Panc1 (cell line): ENCODE data around the gene MSRB3. TPM values are rescaled to one million over a fixed set of nuclear protein-coding genes. Genes with fewer than 3 reads are reported as not detected.
A peak's percentile ranks its signal among the peaks of the same experiment; 100 is the strongest.

ENCODE experiments used
- ATAC-seq: fragments of 200-7000 bp; cut with Tn5 transposase; 2 replicates; pipeline ENCODE4 v1.9.1; 2020; ENCODE audit warnings: mild to moderate bottlenecking, moderate library complexity
- BruUV-seq: library from RNA; stranded (reverse); fragments of 400-500 nt; replicated peaks from 2 replicates; lab custom pipeline; 2021; lab: Mats Ljungman, UMichigan
- CTCF ChIA-PET: fragments of 300-600 bp; sonication (Branson Sonifier 250); formaldehyde crosslinking; loops from one replicate; lab custom pipeline; 2022; ENCODE audit warnings: antibody characterized with exemption; lab: Charles Lee
- POLR2A ChIA-PET: fragments of 300-600 bp; sonication (Branson Sonifier 250); formaldehyde crosslinking; loops from one replicate; lab custom pipeline; 2022; ENCODE audit warnings: antibody characterized with exemption; lab: Charles Lee
- DNase-seq: peaks from one replicate; pipeline ENCODE4 v3.0.0-alpha.2; 2010; ENCODE audit warnings: low read depth, low spot score
- H3K27ac ChIP-seq: 2 replicates; pipeline ENCODE4 v1.5.1; 2011; ENCODE audit warnings: mild to moderate bottlenecking, low read length, inconsistent platforms
- H3K27me3 ChIP-seq: fragments of 200-500 bp; sonication (Bioruptor generic); 2 replicates; pipeline ENCODE4 v1.6.0; 2014; ENCODE audit warnings: low read length, inconsistent platforms; ENCODE audit not compliant: control insufficient read depth, insufficient read depth
- H3K36me3 ChIP-seq: fragments of 200-500 bp; sonication (Bioruptor generic); 2 replicates; pipeline ENCODE4 v1.5.1; 2014; ENCODE audit warnings: inconsistent platforms, mild to moderate bottlenecking, low read length, moderate library complexity; ENCODE audit not compliant: control insufficient read depth, insufficient read depth
- H3K4me1 ChIP-seq: 2 replicates; pipeline ENCODE4 v1.5.1; 2011; ENCODE audit warnings: inconsistent platforms, mild to moderate bottlenecking, low read length, moderate library complexity; ENCODE audit not compliant: control insufficient read depth, insufficient read depth
- H3K4me3 ChIP-seq, 2 experiments: 2 replicates each; pipeline ENCODE4 v1.5.1; 2011 to 2012; ENCODE audit warnings: low read depth in 2 of 2, low read length in 2 of 2, mild to moderate bottlenecking in 2 of 2, inconsistent platforms in 1 of 2, moderate library complexity in 1 of 2
- H3K9me3 ChIP-seq: fragments of 200-500 bp; sonication (Bioruptor generic); 2 replicates; pipeline ENCODE4 v1.5.1; 2014; ENCODE audit warnings: low read depth, mild to moderate bottlenecking, inconsistent platforms, low read length, moderate library complexity; ENCODE audit not compliant: control insufficient read depth, insufficient read depth
- POLR2AphosphoS5 ChIP-seq: IDR thresholded peaks from 2 replicates; pipeline ENCODE4 v1.6.1; 2012; ENCODE audit warnings: mild to moderate bottlenecking, low read depth, low read length, moderate library complexity
- SIN3A ChIP-seq: IDR thresholded peaks from 2 replicates; pipeline ENCODE4 v1.6.1; 2012; ENCODE audit warnings: low read depth, mild to moderate bottlenecking, low read length, moderate library complexity, borderline replicate concordance; ENCODE audit not compliant: insufficient read depth
- TCF7L2 ChIP-seq: IDR thresholded peaks from 2 replicates; pipeline ENCODE4 v1.6.1; 2011; ENCODE audit warnings: mild to moderate bottlenecking, low read depth, low read length, inconsistent platforms
- in situ Hi-C: cut with HindIII; loops from 2 replicates; pipeline ENCODE4 v1.10.0; 2016; ENCODE audit warnings: low sequenced_read_pairs, low pct_unique_long_range_greater_than_20kb
- intact Hi-C: fragments of 100-400 bp; cut with micrococcal nuclease; formaldehyde crosslinking; loops from one replicate; pipeline ENCODE4 v1.10.0; 2022; ENCODE audit not compliant: unreplicated experiment
- total RNA-seq: library from RNA; stranded (reverse); gene quantifications from one replicate; pipeline ENCODE4 v1.2.1, GENCODE V29; 2021; ENCODE audit not compliant: unreplicated experiment
- TF ChIP-seq, protein P1 (sequence below): fragments of 450-650 bp; IDR thresholded peaks from 2 replicates; pipeline ENCODE4 v1.5.1; 2017; ENCODE audit warnings: mild to moderate bottlenecking
- TF ChIP-seq, protein P2 (sequence below), 2 experiments: IDR thresholded peaks; 2 replicates each; pipeline ENCODE4 v1.6.1; 2011 to 2012; ENCODE audit warnings: low read depth in 2 of 2, control low read depth in 1 of 2, low read length in 1 of 2, mild to moderate bottlenecking in 1 of 2, moderate library complexity in 1 of 2; ENCODE audit not compliant: insufficient read depth in 1 of 2

The MSRB3 gene
- total RNA-seq, 1 experiment from 2014 or later = 89.7 TPM

DNA sequence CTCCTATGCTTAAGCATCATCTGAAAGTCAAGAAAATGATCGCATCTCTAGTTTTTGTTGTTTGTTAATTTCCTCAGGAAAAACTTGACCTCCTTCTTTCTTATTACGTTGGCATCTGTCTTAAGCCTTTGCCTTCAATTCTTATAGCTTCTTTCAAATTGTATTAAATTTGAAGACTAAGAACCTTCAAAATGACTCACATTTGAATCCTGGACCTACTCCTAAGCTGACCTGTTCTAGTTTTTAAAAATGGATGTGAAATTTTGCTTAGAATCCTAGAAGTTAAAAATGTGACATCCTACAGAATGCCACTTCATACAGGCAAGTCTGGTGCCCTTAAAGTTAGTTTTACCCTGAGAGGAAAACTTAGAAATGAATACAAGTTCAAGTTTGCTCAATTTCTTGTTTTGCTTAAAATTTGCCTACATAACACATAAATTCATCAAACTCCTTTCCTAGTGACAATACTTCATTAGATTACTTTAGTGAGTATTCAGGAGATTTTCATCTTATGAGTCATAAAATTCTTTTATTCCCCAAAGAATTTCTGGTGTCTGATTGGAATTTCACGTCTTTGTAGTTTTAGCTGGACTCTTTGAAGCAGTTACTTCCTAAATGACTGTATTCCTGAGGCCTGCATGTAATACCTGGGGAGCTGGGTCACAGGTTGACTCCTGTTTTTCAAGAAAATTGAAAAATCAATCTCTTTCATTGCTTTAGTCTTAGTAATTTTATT, 152.3 kb downstream of the MSRB3 start:
- Histone ChIP-seq H3K27ac (peak overlapping the region; percentile 72), H3K9me3 (no peaks in the 10 kb centered on the region), H3K4me3 (no peak overlapping the region), H3K4me1 (peaks cover 26% of the 10 kb centered on the region), H3K27me3 (no peaks in the 10 kb centered on the region), H3K36me3 (no peaks in the 10 kb centered on the region; the same call in 1 of the 2 replicates)
- TF ChIP-seq TCF7L2 = peak; percentile 80
- TF ChIP-seq, protein P1, sequence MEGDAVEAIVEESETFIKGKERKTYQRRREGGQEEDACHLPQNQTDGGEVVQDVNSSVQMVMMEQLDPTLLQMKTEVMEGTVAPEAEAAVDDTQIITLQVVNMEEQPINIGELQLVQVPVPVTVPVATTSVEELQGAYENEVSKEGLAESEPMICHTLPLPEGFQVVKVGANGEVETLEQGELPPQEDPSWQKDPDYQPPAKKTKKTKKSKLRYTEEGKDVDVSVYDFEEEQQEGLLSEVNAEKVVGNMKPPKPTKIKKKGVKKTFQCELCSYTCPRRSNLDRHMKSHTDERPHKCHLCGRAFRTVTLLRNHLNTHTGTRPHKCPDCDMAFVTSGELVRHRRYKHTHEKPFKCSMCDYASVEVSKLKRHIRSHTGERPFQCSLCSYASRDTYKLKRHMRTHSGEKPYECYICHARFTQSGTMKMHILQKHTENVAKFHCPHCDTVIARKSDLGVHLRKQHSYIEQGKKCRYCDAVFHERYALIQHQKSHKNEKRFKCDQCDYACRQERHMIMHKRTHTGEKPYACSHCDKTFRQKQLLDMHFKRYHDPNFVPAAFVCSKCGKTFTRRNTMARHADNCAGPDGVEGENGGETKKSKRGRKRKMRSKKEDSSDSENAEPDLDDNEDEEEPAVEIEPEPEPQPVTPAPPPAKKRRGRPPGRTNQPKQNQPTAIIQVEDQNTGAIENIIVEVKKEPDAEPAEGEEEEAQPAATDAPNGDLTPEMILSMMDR = no peak
- no peak for TF ChIP-seq SIN3A
- TF ChIP-seq, protein P2, sequence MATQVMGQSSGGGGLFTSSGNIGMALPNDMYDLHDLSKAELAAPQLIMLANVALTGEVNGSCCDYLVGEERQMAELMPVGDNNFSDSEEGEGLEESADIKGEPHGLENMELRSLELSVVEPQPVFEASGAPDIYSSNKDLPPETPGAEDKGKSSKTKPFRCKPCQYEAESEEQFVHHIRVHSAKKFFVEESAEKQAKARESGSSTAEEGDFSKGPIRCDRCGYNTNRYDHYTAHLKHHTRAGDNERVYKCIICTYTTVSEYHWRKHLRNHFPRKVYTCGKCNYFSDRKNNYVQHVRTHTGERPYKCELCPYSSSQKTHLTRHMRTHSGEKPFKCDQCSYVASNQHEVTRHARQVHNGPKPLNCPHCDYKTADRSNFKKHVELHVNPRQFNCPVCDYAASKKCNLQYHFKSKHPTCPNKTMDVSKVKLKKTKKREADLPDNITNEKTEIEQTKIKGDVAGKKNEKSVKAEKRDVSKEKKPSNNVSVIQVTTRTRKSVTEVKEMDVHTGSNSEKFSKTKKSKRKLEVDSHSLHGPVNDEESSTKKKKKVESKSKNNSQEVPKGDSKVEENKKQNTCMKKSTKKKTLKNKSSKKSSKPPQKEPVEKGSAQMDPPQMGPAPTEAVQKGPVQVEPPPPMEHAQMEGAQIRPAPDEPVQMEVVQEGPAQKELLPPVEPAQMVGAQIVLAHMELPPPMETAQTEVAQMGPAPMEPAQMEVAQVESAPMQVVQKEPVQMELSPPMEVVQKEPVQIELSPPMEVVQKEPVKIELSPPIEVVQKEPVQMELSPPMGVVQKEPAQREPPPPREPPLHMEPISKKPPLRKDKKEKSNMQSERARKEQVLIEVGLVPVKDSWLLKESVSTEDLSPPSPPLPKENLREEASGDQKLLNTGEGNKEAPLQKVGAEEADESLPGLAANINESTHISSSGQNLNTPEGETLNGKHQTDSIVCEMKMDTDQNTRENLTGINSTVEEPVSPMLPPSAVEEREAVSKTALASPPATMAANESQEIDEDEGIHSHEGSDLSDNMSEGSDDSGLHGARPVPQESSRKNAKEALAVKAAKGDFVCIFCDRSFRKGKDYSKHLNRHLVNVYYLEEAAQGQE (IDR thresholded peaks at IDR 0.05; ENCODE audit: insufficient read depth in 1 of 2, low read depth in 2 of 2, low read length in 1 of 2) = no peak
- TF ChIP-seq POLR2AphosphoS5 = no peak
- in situ Hi-C loops = no loop called here
- ChIA-PET POLR2A (interaction anchor here (0.6 kb wide), 1 partner anchor 39 kb away, joined by 3 read pairs; no protein-coding TSS in a partner anchor), CTCF (no interaction called here)
- no TSS peak for BruUV-seq
- ATAC-seq (peak; percentile 82), DNase-seq (peak; percentile 32)
- intact Hi-C loops = no loop called here

DNA sequence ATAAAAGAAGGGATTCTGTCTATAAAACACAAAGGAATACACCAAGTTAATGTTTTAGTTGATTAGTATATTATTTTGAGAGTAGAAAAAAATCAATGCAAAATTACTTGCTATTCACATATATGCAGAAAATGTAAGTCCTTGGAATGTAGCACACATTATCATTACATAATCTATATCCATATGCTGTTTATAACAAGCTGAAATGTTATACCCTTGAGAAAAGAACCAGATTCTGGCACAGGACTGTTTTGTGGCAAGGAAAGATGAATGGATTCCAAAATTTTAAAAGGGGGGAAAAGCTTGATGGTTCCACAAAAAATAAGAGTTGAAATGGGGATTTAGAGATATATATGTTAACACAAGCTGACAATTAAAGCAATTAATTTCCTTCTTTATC, 153.6 kb downstream of the MSRB3 start:
- no peak for ATAC-seq
- no peaks in the 10 kb centered on the region for H3K9me3 ChIP-seq
- CTCF ChIA-PET = no interaction called here
- H3K4me1 ChIP-seq = peaks cover 26% of the 10 kb centered on the region
- no peaks in the 10 kb centered on the region for H3K27me3 ChIP-seq
- BruUV-seq = no TSS peak
- no peaks in the 10 kb centered on the region; the same call in 1 of the 2 replicates for H3K36me3 ChIP-seq
- intact Hi-C loops (no loop called here), in situ Hi-C loops (no loop called here)
- POLR2A ChIA-PET = interaction anchor here (0.6 kb wide), 1 partner anchor 101 kb away, joined by 5 read pairs; no protein-coding TSS in a partner anchor
- peak overlapping the region; percentile 15; the same call in 1 of the 2 replicates for H3K27ac ChIP-seq
- H3K4me3 ChIP-seq = no peak overlapping the region
- TF ChIP-seq, protein P1 = no peak
- TF ChIP-seq, protein P2 (IDR thresholded peaks at IDR 0.05; ENCODE audit: insufficient read depth in 1 of 2, low read depth in 2 of 2, low read length in 1 of 2) = no peak
- TF ChIP-seq SIN3A (no peak), TCF7L2 (no peak), POLR2AphosphoS5 (no peak)
- no peak for DNase-seq
